OCI-LY3 (cell line): ENCODE results near the gene GNAQ.

Experiments used
- H2AFZ ChIP-seq: fragments of 200-600, 300-600 bp; shearing (Covaris generic); 2 replicates; pipeline ENCODE4 v1.6.0; 2014; ENCODE audit warnings: antibody characterized with exemption, low read depth, low read length
- H3K27ac ChIP-seq: fragments of 200-600, 300-600 bp; sonication (generic); 2 replicates; pipeline ENCODE4 v1.5.1; 2014; ENCODE audit warnings: mild to moderate bottlenecking, low read length, moderate library complexity, mixed read lengths
- H3K27me3 ChIP-seq: fragments of 200-600, 300-600 bp; sonication (generic); 2 replicates; pipeline ENCODE4 v1.6.1; 2014; ENCODE audit warnings: low read depth, low read length, mixed read lengths
- H3K36me3 ChIP-seq: fragments of 200-600, 300-600 bp; sonication (generic); replicated peaks from 2 replicates; pipeline ENCODE3; 2014; ENCODE audit warnings: low read depth, low read length, mixed read lengths
- H3K4me1 ChIP-seq: fragments of 300-600, 200-600 bp; sonication (generic); 2 replicates; pipeline ENCODE4 v1.6.1; 2014; ENCODE audit warnings: low read length, mixed read lengths
- H3K4me2 ChIP-seq: fragments of 200-600, 300-600 bp; sonication (generic); 2 replicates; pipeline ENCODE4 v1.6.1; 2014; ENCODE audit warnings: low read length, mixed read lengths
- H3K4me3 ChIP-seq: fragments of 300-600, 200-600 bp; sonication (generic); 2 replicates; pipeline ENCODE4 v1.5.1; 2014; ENCODE audit warnings: antibody characterized with exemption, mild to moderate bottlenecking, low read length, moderate library complexity
- H3K79me2 ChIP-seq: fragments of 300-600, 200-600 bp; shearing (Covaris generic); 2 replicates; pipeline ENCODE4 v1.6.1; 2014; ENCODE audit warnings: mild to moderate bottlenecking, low read length, mixed read lengths
- H3K9ac ChIP-seq: fragments of 300-600, 200-600 bp; shearing (Covaris generic); 2 replicates; pipeline ENCODE4 v1.6.0; 2014; ENCODE audit warnings: mild to moderate bottlenecking, low read length, moderate library complexity
- H3K9me3 ChIP-seq: fragments of 200-600, 300-600 bp; shearing (Covaris generic); 2 replicates; pipeline ENCODE4 v1.6.1; 2014; ENCODE audit warnings: low read length, mixed read lengths; ENCODE audit not compliant: insufficient read depth
- H4K20me1 ChIP-seq: fragments of 200-600, 300-600 bp; sonication (generic); 2 replicates; pipeline ENCODE4 v1.6.1; 2016; ENCODE audit warnings: low read length, mixed read lengths; ENCODE audit not compliant: insufficient read depth
- CTCF ChIP-seq: fragments of 200-600, 300-600 bp; sonication (generic); IDR thresholded peaks from 2 replicates; pipeline ENCODE4 v1.5.1; 2014; ENCODE audit warnings: antibody characterized with exemption, low read length, low read depth
- EZH2phosphoT487 ChIP-seq: fragments of 200-600 bp; shearing (Covaris generic); IDR thresholded peaks from 2 replicates; pipeline ENCODE4 v1.6.1; 2018; ENCODE audit warnings: antibody characterized with exemption, mixed run types, low read depth

GNAQ gene

DNA sequence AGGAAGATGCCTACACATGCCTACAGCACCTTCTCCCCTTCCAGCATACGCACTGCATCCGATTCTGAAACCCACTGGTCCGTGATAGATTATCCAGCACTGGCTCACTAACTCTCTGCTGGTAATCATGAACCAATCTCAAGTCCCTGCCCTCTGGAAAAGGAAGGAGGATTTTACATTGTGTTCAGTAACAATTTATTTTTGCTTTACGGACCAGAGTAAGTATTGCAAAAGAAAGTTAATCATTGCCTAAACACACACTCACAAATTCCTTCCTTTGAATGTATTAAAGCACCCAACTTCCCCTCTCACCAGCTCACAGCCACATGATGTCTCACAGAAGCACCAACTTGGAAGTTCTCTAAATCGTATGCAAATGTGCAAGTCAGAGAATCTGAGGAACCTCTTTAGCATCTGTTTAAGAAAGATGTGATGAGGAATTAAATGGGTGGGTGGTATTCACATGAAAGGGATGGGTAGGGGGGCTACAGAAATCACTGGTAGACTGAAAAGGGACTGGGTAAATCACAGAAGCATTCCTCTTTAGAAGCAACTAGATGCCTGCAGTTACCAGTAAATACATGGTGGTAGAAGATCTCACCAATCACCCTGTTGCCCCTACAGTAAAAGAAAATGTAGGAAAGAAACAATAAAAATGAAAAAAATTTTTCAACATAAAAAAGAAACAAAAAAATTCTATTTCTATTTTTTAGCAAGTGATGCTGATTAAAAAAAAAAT, 8.4 kb downstream of the GNAQ start:
- no peaks in the 10 kb centered on the region for H3K27me3 ChIP-seq
- no peaks in the 10 kb centered on the region for H3K79me2 ChIP-seq
- peak overlapping the region; percentile 96 for H2AFZ ChIP-seq
- peaks cover 20% of the 10 kb centered on the region for H3K4me1 ChIP-seq
- TF ChIP-seq CTCF (no peak), EZH2phosphoT487 (no peak)
- no peaks in the 10 kb centered on the region for H3K9me3 ChIP-seq
- no peaks in the 10 kb centered on the region for H3K36me3 ChIP-seq
- no peaks in the 10 kb centered on the region for H4K20me1 ChIP-seq
- H3K4me3 ChIP-seq = peak overlapping the region; percentile 76
- peak overlapping the region; percentile 94 for H3K4me2 ChIP-seq
- peak overlapping the region; percentile 56 for H3K27ac ChIP-seq
- H3K9ac ChIP-seq = peak overlapping the region; percentile 65

DNA sequence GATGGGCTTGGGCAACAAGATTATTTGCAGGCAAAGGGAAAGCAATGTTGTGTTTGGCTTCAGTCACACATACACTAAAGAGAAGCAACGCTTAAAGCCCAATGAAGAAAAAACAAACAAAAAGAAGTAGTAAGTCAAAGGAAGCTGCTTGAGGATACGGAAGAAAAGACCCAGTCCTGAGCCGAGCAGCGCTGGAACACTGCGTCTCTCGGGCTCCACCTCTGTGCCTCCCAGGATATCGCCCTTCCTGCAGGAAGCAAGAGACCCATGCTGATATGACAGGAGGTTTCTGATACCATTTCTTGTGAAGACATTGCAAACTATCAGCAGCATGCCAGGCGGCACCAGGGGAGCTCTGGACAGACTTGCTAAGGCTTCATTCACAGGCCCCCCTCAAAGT, 9.9 kb downstream of the GNAQ start:
- no peak for TF ChIP-seq CTCF
- TF ChIP-seq EZH2phosphoT487 = no peak
- no peak overlapping the region for H3K27ac ChIP-seq

GRCh38 chr9:78017190-78017693, 14.4 kb downstream of the GNAQ start:
- Histone ChIP-seq H3K4me2 (no peak overlapping the region), H3K9ac (no peak overlapping the region), H4K20me1 (no peaks in the 10 kb centered on the region), H3K27ac (no peak overlapping the region), H3K4me1 (peaks cover 10% of the 10 kb centered on the region), H3K9me3 (no peaks in the 10 kb centered on the region), H3K4me3 (no peak overlapping the region), H3K27me3 (no peaks in the 10 kb centered on the region), H3K79me2 (no peaks in the 10 kb centered on the region), H2AFZ (no peak overlapping the region), H3K36me3 (no peaks in the 10 kb centered on the region)
- no peak for TF ChIP-seq CTCF
- no peak for TF ChIP-seq EZH2phosphoT487

More for the DNA sequence above, 9.9 kb downstream of the GNAQ start:
- Histone ChIP-seq H3K4me3 (no peak overlapping the region), H3K27me3 (no peaks in the 10 kb centered on the region), H3K4me1 (peaks cover 26% of the 10 kb centered on the region), H3K9me3 (no peaks in the 10 kb centered on the region), H3K9ac (no peak overlapping the region), H3K4me2 (no peak overlapping the region), H3K79me2 (no peaks in the 10 kb centered on the region), H4K20me1 (no peaks in the 10 kb centered on the region), H2AFZ (peak overlapping the region; percentile 60), H3K36me3 (no peaks in the 10 kb centered on the region)

- Histone ChIP-seq H3K4me1 (peaks cover 6% of the 10 kb centered on the region), H3K27ac (no peak overlapping the region), H2AFZ (no peak overlapping the region), H3K9ac (no peak overlapping the region), H3K36me3 (no peaks in the 10 kb centered on the region), H3K79me2 (no peaks in the 10 kb centered on the region), H3K4me2 (no peak overlapping the region), H4K20me1 (no peaks in the 10 kb centered on the region), H3K27me3 (no peaks in the 10 kb centered on the region), H3K9me3 (no peaks in the 10 kb centered on the region), H3K4me3 (no peak overlapping the region)
- TF ChIP-seq CTCF = no peak
- TF ChIP-seq EZH2phosphoT487 = no peak
Measured at GRCh38 chr9:78015241-78015640, 16.4 kb downstream of the GNAQ start.
